OCI-LY7 (cell line): ENCODE measurements around the gene CDYL. TPM values are rescaled to one million over a fixed set of nuclear protein-coding genes. Genes with fewer than 3 reads are reported as not detected.

Experiments
- BruUV-seq: library from RNA; stranded (reverse); fragments of 400-500 nt; replicated peaks from 2 replicates; lab custom pipeline; 2021; lab: Mats Ljungman, UMichigan
- CTCF ChIA-PET: fragments of 300-600 bp; sonication (Branson Sonifier 250); formaldehyde crosslinking; loops from one replicate; lab custom pipeline; 2022; ENCODE audit warnings: antibody characterized with exemption; ENCODE audit not compliant: unreplicated experiment; lab: Charles Lee
- POLR2A ChIA-PET: fragments of 300-600 bp; sonication (Branson Sonifier 250); formaldehyde crosslinking; loops from one replicate; lab custom pipeline; 2022; ENCODE audit warnings: antibody characterized with exemption; lab: Charles Lee
- DNase-seq: peaks from one replicate; pipeline ENCODE4 v3.0.0-alpha.2; 2015; ENCODE audit warnings: low spot score
- H2AFZ ChIP-seq: fragments of 200-600 bp; sonication (generic), shearing (Covaris generic); 2 replicates; pipeline ENCODE4 v1.6.1; 2014; ENCODE audit warnings: mild to moderate bottlenecking, antibody characterized with exemption, low read length, moderate library complexity
- H3K27ac ChIP-seq: fragments of 200-600 bp; sonication (generic); 2 replicates; pipeline ENCODE4 v1.5.1; 2014; ENCODE audit warnings: mixed run types, low read depth, mild to moderate bottlenecking, moderate library complexity, low read length, inconsistent platforms; ENCODE audit not compliant: poor library complexity, severe bottlenecking
- H3K36me3 ChIP-seq: fragments of 200-600 bp; sonication (generic); 2 replicates; pipeline ENCODE4 v1.6.1; 2014; ENCODE audit warnings: mild to moderate bottlenecking, antibody characterized with exemption, low read length, moderate library complexity, mixed read lengths; ENCODE audit not compliant: insufficient read depth
- H3K4me1 ChIP-seq: fragments of 200-600 bp; sonication (generic); 2 replicates; pipeline ENCODE4 v1.5.1; 2014; ENCODE audit warnings: mild to moderate bottlenecking, low read length; ENCODE audit not compliant: insufficient read depth, poor library complexity, severe bottlenecking
- H3K4me2 ChIP-seq: fragments of 200-600 bp; sonication (generic); 2 replicates; pipeline ENCODE4 v1.6.1; 2014; ENCODE audit warnings: mild to moderate bottlenecking, low read length
- H3K4me3 ChIP-seq: fragments of 200-600 bp; sonication (generic); 2 replicates; pipeline ENCODE4 v1.5.1; 2014; ENCODE audit warnings: mild to moderate bottlenecking, low read depth, low read length; ENCODE audit not compliant: poor library complexity, severe bottlenecking
- H3K79me2 ChIP-seq: fragments of 200-600 bp; sonication (generic); 2 replicates; pipeline ENCODE4 v1.6.1; 2016; ENCODE audit warnings: low read depth, mild to moderate bottlenecking, low read length, moderate library complexity, mixed read lengths; ENCODE audit not compliant: insufficient read depth
- H3K9me2 ChIP-seq: fragments of 200-600 bp; sonication (generic); 2 replicates; pipeline ENCODE4 v1.6.1; 2016; ENCODE audit warnings: mild to moderate bottlenecking, low read length, mixed read lengths; ENCODE audit not compliant: insufficient read depth
- H3K9me3 ChIP-seq: fragments of 200-600 bp; sonication (generic); 2 replicates; pipeline ENCODE4 v1.6.1; 2014; ENCODE audit warnings: mild to moderate bottlenecking, mixed run types, low read length, mixed read lengths
- H4K20me1 ChIP-seq: fragments of 200-600 bp; sonication (generic); 2 replicates; pipeline ENCODE4 v1.6.1; 2014; ENCODE audit warnings: mild to moderate bottlenecking, antibody characterized with exemption, low read length, moderate library complexity, mixed read lengths; ENCODE audit not compliant: insufficient read depth
- EZH2phosphoT487 ChIP-seq: fragments of 200-600 bp; sonication (generic); IDR thresholded peaks from 2 replicates; pipeline ENCODE4 v1.6.1; 2018; ENCODE audit warnings: low read depth, borderline replicate concordance, mild to moderate bottlenecking, mixed run types, antibody characterized with exemption, low read length, moderate library complexity, mixed read lengths
- intact Hi-C: fragments of 100-400 bp; cut with micrococcal nuclease; formaldehyde crosslinking; loops from one replicate; pipeline ENCODE4 v1.10.0; 2022; ENCODE audit not compliant: unreplicated experiment
- total RNA-seq, 2 experiments: library from RNA; depleted of rRNA in 1 of 2; stranded (reverse); fragments of >200 nt in 1 of 2; shearing (Covaris generic) in 1 of 2; gene quantifications; 2 replicates each; pipeline ENCODE4 v1.2.3, GENCODE V29; 2014 to 2022
- TF ChIP-seq, protein P1 (sequence below): fragments of 200-600 bp; sonication (generic); conservative IDR thresholded peaks from 2 replicates; pipeline ENCODE4 v1.5.1; 2014; ENCODE audit warnings: mild to moderate bottlenecking, antibody characterized with exemption, low read length, moderate library complexity, mixed read lengths

Gene CDYL
- total RNA-seq, 2 experiments from 2014 or later, result 33.6 to 76.4 TPM

- CTCF ChIA-PET, result no interaction called here
- TF ChIP-seq EZH2phosphoT487, result no peak
- TF ChIP-seq, protein P1, sequence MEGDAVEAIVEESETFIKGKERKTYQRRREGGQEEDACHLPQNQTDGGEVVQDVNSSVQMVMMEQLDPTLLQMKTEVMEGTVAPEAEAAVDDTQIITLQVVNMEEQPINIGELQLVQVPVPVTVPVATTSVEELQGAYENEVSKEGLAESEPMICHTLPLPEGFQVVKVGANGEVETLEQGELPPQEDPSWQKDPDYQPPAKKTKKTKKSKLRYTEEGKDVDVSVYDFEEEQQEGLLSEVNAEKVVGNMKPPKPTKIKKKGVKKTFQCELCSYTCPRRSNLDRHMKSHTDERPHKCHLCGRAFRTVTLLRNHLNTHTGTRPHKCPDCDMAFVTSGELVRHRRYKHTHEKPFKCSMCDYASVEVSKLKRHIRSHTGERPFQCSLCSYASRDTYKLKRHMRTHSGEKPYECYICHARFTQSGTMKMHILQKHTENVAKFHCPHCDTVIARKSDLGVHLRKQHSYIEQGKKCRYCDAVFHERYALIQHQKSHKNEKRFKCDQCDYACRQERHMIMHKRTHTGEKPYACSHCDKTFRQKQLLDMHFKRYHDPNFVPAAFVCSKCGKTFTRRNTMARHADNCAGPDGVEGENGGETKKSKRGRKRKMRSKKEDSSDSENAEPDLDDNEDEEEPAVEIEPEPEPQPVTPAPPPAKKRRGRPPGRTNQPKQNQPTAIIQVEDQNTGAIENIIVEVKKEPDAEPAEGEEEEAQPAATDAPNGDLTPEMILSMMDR, result peak; percentile 43
- H3K36me3 ChIP-seq, result no peaks in the 10 kb centered on the region
- POLR2A ChIA-PET, result interaction anchor here (1.1 kb wide), 1 partner anchor 67 kb away, joined by 4 read pairs; no protein-coding TSS in a partner anchor
- no peak overlapping the region for H2AFZ ChIP-seq
- intact Hi-C loops, result no loop called here
- H3K9me2 ChIP-seq, result no peaks in the 10 kb centered on the region
- H3K4me3 ChIP-seq, result no peak overlapping the region
- peaks cover 16% of the 10 kb centered on the region for H3K4me1 ChIP-seq
- no peak overlapping the region for H3K4me2 ChIP-seq
- peaks cover 11% of the 10 kb centered on the region; the same call in 1 of the 2 replicates for H3K79me2 ChIP-seq
- no peak for DNase-seq
- no peaks in the 10 kb centered on the region; the same call in 1 of the 2 replicates for H4K20me1 ChIP-seq
- H3K27ac ChIP-seq, result no peak overlapping the region
- BruUV-seq, result no TSS peak
- no peaks in the 10 kb centered on the region for H3K9me3 ChIP-seq
Measured at GRCh38 chr6:4856785-4857184, 80.6 kb downstream of the CDYL start.

GRCh38 chr6:4858194-4859015 is 82.2 kb downstream of the CDYL start:
- Histone ChIP-seq H3K4me2 (no peak overlapping the region), H2AFZ (no peak overlapping the region), H3K9me2 (no peaks in the 10 kb centered on the region), H3K9me3 (peaks cover 9% of the 10 kb centered on the region; the same call in 1 of the 2 replicates), H3K79me2 (peaks cover 11% of the 10 kb centered on the region; the same call in 1 of the 2 replicates), H3K4me1 (peaks cover 8% of the 10 kb centered on the region), H3K27ac (no peak overlapping the region), H4K20me1 (no peaks in the 10 kb centered on the region), H3K4me3 (no peak overlapping the region), H3K36me3 (no peaks in the 10 kb centered on the region)
- no peak for DNase-seq
- intact Hi-C loops, result no loop called here
- ChIA-PET POLR2A (interaction anchor here (0.6 to 1.2 kb wide), 5 partner anchors 8 to 317 kb away, joined by 3 to 4 read pairs (median 3); no protein-coding TSS in a partner anchor), CTCF (no interaction called here)
- no peak for TF ChIP-seq EZH2phosphoT487
- TF ChIP-seq, protein P1, result no peak
- no TSS peak for BruUV-seq

GRCh38 chr6:4860387-4860786 is 84.2 kb downstream of the CDYL start:
- H3K9me3 ChIP-seq, result peaks cover 13% of the 10 kb centered on the region; the same call in 1 of the 2 replicates
- DNase-seq, result no peak
- POLR2A ChIA-PET, result no interaction called here
- H3K9me2 ChIP-seq, result no peaks in the 10 kb centered on the region
- H2AFZ ChIP-seq, result no peak overlapping the region
- H3K27ac ChIP-seq, result no peak overlapping the region
- no peaks in the 10 kb centered on the region for H4K20me1 ChIP-seq
- TF ChIP-seq, protein P1, result no peak
- no peaks in the 10 kb centered on the region for H3K36me3 ChIP-seq
- intact Hi-C loops, result no loop called here
- H3K4me3 ChIP-seq, result no peak overlapping the region
- BruUV-seq, result no TSS peak
- CTCF ChIA-PET, result no interaction called here
- H3K79me2 ChIP-seq, result peaks cover 11% of the 10 kb centered on the region; the same call in 1 of the 2 replicates
- peaks cover 9% of the 10 kb centered on the region for H3K4me1 ChIP-seq
- H3K4me2 ChIP-seq, result no peak overlapping the region
